GM18511 (cell line): ENCODE results near the gene RPS5.
"Not testable (repeated sequence)": the region's sequence is repeated elsewhere in the genome, so short reads cannot be mapped to it uniquely, and the experiment has no call there.

Experiments
- ATAC-seq: cut with Tn5 transposase; IDR thresholded peaks from one replicate; pipeline ENCODE4 v1.9.1; 2021; ENCODE audit warnings: mild to moderate bottlenecking, moderate library complexity; ENCODE audit not compliant: unreplicated experiment

RPS5 gene

GRCh38 chr19:58403920-58404478 is 16.9 kb downstream of the RPS5 start:
- ATAC-seq, result not testable (repeated sequence)

GRCh38 chr19:58406818-58407657 is 20.0 kb downstream of the RPS5 start:
- ATAC-seq, result no peak

GRCh38 chr19:58407658-58408151 is 20.6 kb downstream of the RPS5 start:
- peak; percentile 3 for ATAC-seq

- peak; percentile 96 for ATAC-seq
Observed at GRCh38 chr19:58408152-58409009, 21.3 kb downstream of the RPS5 start, which contains the start of gene ZNF584. ZNF584 (plus strand) TSS chr19:58408649; CDS start chr19:58409148, 499 bp downstream.

GRCh38 chr19:58409010-58409790 is 22.1 kb downstream of the RPS5 start:
- ATAC-seq, result peak; percentile 15

- no peak for ATAC-seq
Observed at GRCh38 chr19:58416604-58417003, 29.5 kb downstream of the RPS5 start.

GRCh38 chr19:58417071-58417470 is 30.0 kb downstream of the RPS5 start:
- no peak for ATAC-seq

GRCh38 chr19:58428617-58429016 is 41.5 kb downstream of the RPS5 start:
- no peak for ATAC-seq

- ATAC-seq, result no peak
Observed at GRCh38 chr19:58429745-58430144, 42.7 kb downstream of the RPS5 start.

GRCh38 chr19:58434217-58434616 is 47.1 kb downstream of the RPS5 start:
- no peak for ATAC-seq

GRCh38 chr19:58439576-58440554 is 52.8 kb downstream of the RPS5 start, which contains the start of gene ZNF132:
ZNF132 (minus strand) TSS chr19:58440153; CDS start chr19:58439821, 332 bp downstream.
- ATAC-seq, result peak; percentile 95

GRCh38 chr19:58440556-58440955 is 53.5 kb downstream of the RPS5 start:
- no peak for ATAC-seq

- ATAC-seq, result not testable (repeated sequence)
Observed at GRCh38 chr19:58442986-58443385, 55.9 kb downstream of the RPS5 start.
